Transverse colon (tissue), 3 donors: ENCODE data around the gene ATRAID.

Source experiments
- CTCF ChIP-seq, 5 experiments: fragments of 200-600 bp in 3 of 5; fragments of 450-650 bp in 2 of 5; sonication (generic) in 3 of 5; IDR thresholded peaks; 1 replicate in 2 of 5; 2 replicates in 3 of 5; pipeline ENCODE4 v1.5.1; 2016 to 2017; ENCODE audit warnings: antibody characterized with exemption in 5 of 5, inconsistent platforms in 3 of 5, mild to moderate bottlenecking in 2 of 5, moderate library complexity in 1 of 5
- POLR2A ChIP-seq: fragments of 450-650 bp; IDR thresholded peaks from one replicate; pipeline ENCODE4 v1.6.1; 2016; ENCODE audit warnings: antibody characterized with exemption, mild to moderate bottlenecking, moderate library complexity

GRCh38 chr2:27231921-27232320, 20.1 kb downstream of the ATRAID start:
- TF ChIP-seq CTCF (IDR thresholded peaks at IDR 0.05): no peak
- TF ChIP-seq POLR2A: no peak
